K562 (cell line): ENCODE data around the gene TSPAN18. TPM values are rescaled to one million over a fixed set of nuclear protein-coding genes. Genes with fewer than 3 reads are reported as not detected.

Source experiments
- ATAC-seq: fragments of 200-7000 bp; cut with Tn5 transposase; 3 replicates; pipeline ENCODE4 v1.9.1; 2020; ENCODE audit warnings: moderate library complexity
- BruUV-seq: library from RNA; stranded (reverse); fragments of 400-500 nt; replicated peaks from 2 replicates; lab custom pipeline; 2021; lab: Mats Ljungman, UMichigan
- CTCF ChIA-PET: fragments of 300-600 bp; formaldehyde crosslinking; extraction: SDS; loops from one replicate; lab custom pipeline; 2021; ENCODE audit warnings: low intra/inter-chr PET ratio; lab: Yijun Ruan, JAX
- POLR2A ChIA-PET: fragments of 300-600, 350-650 bp; sonication (Branson Sonifier 250); formaldehyde crosslinking; extraction: SDS; loops from one replicate; lab custom pipeline; 2021; ENCODE audit warnings: antibody characterized with exemption, inconsistent platforms; lab: Yijun Ruan, JAX
- DNase-seq, 4 experiments: peaks; one replicate each; pipeline versions ENCODE4 v3.0.0 to v3.0.0-alpha.2; 2011 to 2018; ENCODE audit warnings: low spot score in 3 of 4, mixed read lengths in 3 of 4; ENCODE audit errors: extremely low read depth in 1 of 4
- FAIRE-seq: peaks from 2 replicates; lab custom pipeline; 2011; peaks lifted over from hg19 to GRCh38; lab: Jason Lieb, UNC
- H2AFZ ChIP-seq: 2 replicates; pipeline ENCODE4 v1.6.0; 2011; ENCODE audit warnings: low read depth, low read length, control low read depth, inconsistent platforms
- H3K27ac ChIP-seq: fragments of 200-600 bp; 3 replicates; pipeline ENCODE4 v1.8.0; 2011; ENCODE audit warnings: low read depth, mild to moderate bottlenecking, control low read depth, inconsistent platforms, low read length, moderate library complexity, mixed read lengths; ENCODE audit errors: extremely low read depth
- H3K27me3 ChIP-seq, 2 experiments: fragments of 300-600 bp in 1 of 2; 2 replicates in 1 of 2; 3 replicates in 1 of 2; pipeline versions ENCODE4 v1.6.0 to v1.8.0; 2011; ENCODE audit warnings: inconsistent platforms in 2 of 2, low read length in 2 of 2, mild to moderate bottlenecking in 1 of 2, mixed read lengths in 1 of 2, moderate library complexity in 1 of 2; ENCODE audit not compliant: control insufficient read depth in 2 of 2, insufficient read depth in 2 of 2
- H3K36me3 ChIP-seq: fragments of 300-600 bp; 3 replicates; pipeline ENCODE4 v1.8.0; 2011; ENCODE audit warnings: mild to moderate bottlenecking, low read length, inconsistent platforms; ENCODE audit not compliant: control insufficient read depth, insufficient read depth
- H3K4me1 ChIP-seq, 2 experiments: fragments of 200-600 bp in 1 of 2; replicated peaks in 1 of 2; 2 replicates in 1 of 2; 3 replicates in 1 of 2; pipeline versions ENCODE4 v1.5.1 to v1.8.0; 2011; ENCODE audit warnings: inconsistent platforms in 2 of 2, low read length in 2 of 2, mild to moderate bottlenecking in 1 of 2, mixed read lengths in 1 of 2, moderate library complexity in 1 of 2; ENCODE audit not compliant: control insufficient read depth in 2 of 2, insufficient read depth in 2 of 2
- H3K4me2 ChIP-seq: 2 replicates; pipeline ENCODE4 v1.6.1; 2011; ENCODE audit warnings: low read length, control low read depth, inconsistent platforms, mixed read lengths; ENCODE audit not compliant: insufficient read depth
- H3K4me3 ChIP-seq: fragments of 200-600 bp; sonication (generic), shearing (Covaris generic); 2 replicates; pipeline ENCODE4 v1.5.1; 2016; ENCODE audit warnings: control low read depth, inconsistent platforms
- H3K79me2 ChIP-seq: fragments of 200-600 bp; 3 replicates; pipeline ENCODE4 v1.8.0; 2011; ENCODE audit warnings: low read length, inconsistent platforms; ENCODE audit not compliant: control insufficient read depth, insufficient read depth
- H3K9ac ChIP-seq, 2 experiments: 2 replicates each; pipeline versions ENCODE4 v1.6.0 to v1.6.1; 2011; ENCODE audit warnings: low read depth in 2 of 2, low read length in 2 of 2, control low read depth in 1 of 2, inconsistent platforms in 1 of 2, mild to moderate bottlenecking in 1 of 2, mixed read lengths in 1 of 2; ENCODE audit not compliant: insufficient read depth in 1 of 2
- H3K9me1 ChIP-seq: one replicate; pipeline ENCODE4 v1.6.0; 2011; ENCODE audit warnings: inconsistent platforms, mild to moderate bottlenecking, low read length, moderate library complexity; ENCODE audit not compliant: control insufficient read depth, insufficient read depth
- H3K9me3 ChIP-seq: replicated peaks from 2 replicates; pipeline ENCODE4 v1.5.1; 2011; ENCODE audit warnings: low read depth, low read length, inconsistent platforms; ENCODE audit not compliant: control insufficient read depth, insufficient read depth
- H4K20me1 ChIP-seq: replicated peaks from 2 replicates; pipeline ENCODE4 v1.6.1; 2011; ENCODE audit warnings: low read length, inconsistent platforms, mixed read lengths; ENCODE audit not compliant: control insufficient read depth, insufficient read depth
- ATF7 ChIP-seq: fragments of 450-650 bp; IDR thresholded peaks from 2 replicates; pipeline ENCODE4 v1.7.1; 2014; ENCODE audit warnings: mild to moderate bottlenecking, moderate library complexity
- C11orf30 ChIP-seq: fragments of 450-650 bp; IDR thresholded peaks from 2 replicates; pipeline ENCODE4 v1.6.1; 2016; ENCODE audit warnings: low read depth, mild to moderate bottlenecking
- DMBX1 ChIP-seq: fragments of 250-450 bp; sonication (Bioruptor Pico); IDR thresholded peaks from 2 replicates; pipeline ENCODE4 v1.8.0; 2022; ENCODE audit warnings: inconsistent platforms, mild to moderate bottlenecking, moderate library complexity, borderline replicate concordance
- E2F3 ChIP-seq: fragments of 250-450 bp; sonication (Bioruptor Pico); IDR thresholded peaks from 2 replicates; pipeline ENCODE4 v1.4.0; 2020; ENCODE audit warnings: mild to moderate bottlenecking
- HNRNPH1 ChIP-seq: fragments of 200-400 bp; formaldehyde crosslinking; optimal IDR thresholded peaks from 2 replicates; pipeline ENCODE3; 2017; ENCODE audit warnings: low read depth, mild to moderate bottlenecking, low read length, moderate library complexity
- HNRNPL ChIP-seq: fragments of 200-400 bp; formaldehyde crosslinking; IDR thresholded peaks from 2 replicates; pipeline ENCODE4 v1.6.1; 2017; ENCODE audit warnings: low read depth, mild to moderate bottlenecking, low read length
- MAFK ChIP-seq: IDR thresholded peaks from 2 replicates; pipeline ENCODE4 v1.6.1; 2011; ENCODE audit warnings: low read length, improper control_type of control experiment
- MECOM ChIP-seq: fragments of 250-450 bp; sonication (Bioruptor Pico); IDR thresholded peaks from 2 replicates; pipeline ENCODE4 v1.8.0; 2022; ENCODE audit warnings: inconsistent platforms
- NR0B1 ChIP-seq: fragments of 450-650 bp; IDR thresholded peaks from one replicate; pipeline ENCODE4 v1.6.1; 2018; ENCODE audit warnings: mild to moderate bottlenecking, moderate library complexity; ENCODE audit not compliant: partially characterized antibody
- SAFB2 ChIP-seq: fragments of 200-400 bp; formaldehyde crosslinking; IDR thresholded peaks from 2 replicates; pipeline ENCODE4 v1.6.1; 2018; ENCODE audit warnings: borderline replicate concordance, low read length, low read depth, moderate library complexity; ENCODE audit not compliant: severe bottlenecking
- SIN3A ChIP-seq, 2 experiments: fragments of 150-350 bp in 1 of 2; IDR thresholded peaks; 2 replicates each; pipeline ENCODE4 v1.6.1; 2011 to 2016; ENCODE audit warnings: borderline replicate concordance in 2 of 2, low read depth in 2 of 2, low read length in 2 of 2, mild to moderate bottlenecking in 2 of 2, moderate library complexity in 2 of 2; ENCODE audit not compliant: control insufficient read depth in 1 of 2
- SRF ChIP-seq, 2 experiments: fragments of 250-450, 450-650 bp in 1 of 2; sonication (Bioruptor Pico) in 1 of 2; sonication (generic) in 1 of 2; formaldehyde crosslinking; IDR thresholded peaks; 2 replicates each; pipeline versions ENCODE4 v1.5.0 to v1.5.1; 2020 to 2022; ENCODE audit warnings: mild to moderate bottlenecking in 1 of 2, missing genetic modification reagents in 1 of 2
- TCF7 ChIP-seq: sonication (generic); IDR thresholded peaks from 2 replicates; pipeline ENCODE4 v1.6.1; 2016; ENCODE audit warnings: antibody characterized with exemption, borderline replicate concordance
- ZNF212 ChIP-seq: fragments of 450-650 bp; formaldehyde crosslinking; IDR thresholded peaks from 2 replicates; pipeline ENCODE4 v1.4.0; 2020; ENCODE audit warnings: mild to moderate bottlenecking
- ZNF224 ChIP-seq: sonication (generic); formaldehyde crosslinking; IDR thresholded peaks from 2 replicates; pipeline ENCODE4 v1.8.0; 2022; ENCODE audit warnings: mild to moderate bottlenecking, missing genetic modification reagents
- ZNF778 ChIP-seq: fragments of 450-650 bp; formaldehyde crosslinking; IDR thresholded peaks from 2 replicates; pipeline ENCODE4 v1.4.0; 2020; ENCODE audit warnings: mild to moderate bottlenecking, moderate library complexity
- WGBS: fragments of 100-300 bp; shearing (Covaris generic); methylation state at CpG from one replicate; pipeline ENCODE4 v1.1.6; 2016; ENCODE audit warnings: low coverage, mixed read lengths; ENCODE audit not compliant: insufficient coverage; ENCODE audit errors: missing lambda C conversion rate; 5-methylcytosine and 5-hydroxymethylcytosine counted together
- in situ Hi-C: fragments of 300-500 bp; cut with MboI; formaldehyde crosslinking; loops from 4 replicates; pipeline ENCODE4 v1.15.0; 2018; ENCODE audit warnings: inconsistent platforms, mixed read lengths
- intact Hi-C: fragments of 100-400 bp; cut with micrococcal nuclease; formaldehyde crosslinking; loops from 2 replicates; pipeline ENCODE4 v1.14.2; 2022
- polyA plus RNA-seq, 8 experiments: library from polyadenylated mRNA; depleted of rRNA in 4 of 8; stranded (reverse) in 5 of 8; unstranded in 3 of 8; fragments of >200 nt; fragmentation: Nextera tagmentation in 2 of 8; fragmentation: Illumina TruSeq in 1 of 8; extraction: Ambion mirVana in 2 of 8; extraction: Trizol in 1 of 8; gene quantifications; 2 replicates each; pipeline versions ENCODE4 v1.2.1 to v1.2.3, GENCODE V29; 2011 to 2014; ENCODE audit warnings: inconsistent platforms in 1 of 8, missing spikeins in 1 of 8
- total RNA-seq, 7 experiments: library from RNA; depleted of rRNA in 6 of 7; stranded (reverse); fragments of >200 nt in 6 of 7; fragmentation: Illumina TruSeq in 2 of 7; extraction: Trizol in 2 of 7; gene quantifications; 2 replicates each; pipeline versions ENCODE4 v1.2.1 to v1.2.3, GENCODE V29; 2011 to 2021; ENCODE audit warnings: low replicate concordance in 1 of 7
- TF ChIP-seq, protein P1 (sequence below): fragments of 250-450 bp; sonication (Bioruptor Pico); IDR thresholded peaks from 2 replicates; pipeline ENCODE4 v1.9.0; 2021; ENCODE audit warnings: mild to moderate bottlenecking
- TF ChIP-seq, protein P2 (sequence below): sonication (generic); formaldehyde crosslinking; IDR thresholded peaks from 2 replicates; pipeline ENCODE4 v1.8.0; 2022; ENCODE audit warnings: missing genetic modification reagents, mild to moderate bottlenecking, borderline replicate concordance

Gene TSPAN18
- total and polyA plus RNA-seq, 9 of the 15 experiments (the other 6 are each of a cell fraction or from before 2014, with no cell fraction given): 0.17 to 0.35 (median 0.22) TPM; not detected in 4

- TF ChIP-seq NR0B1 (no peak), ZNF212 (no peak)
Measured at GRCh38 chr11:44763121-44763820, 36.5 kb downstream of the TSPAN18 start (continued).

DNA sequence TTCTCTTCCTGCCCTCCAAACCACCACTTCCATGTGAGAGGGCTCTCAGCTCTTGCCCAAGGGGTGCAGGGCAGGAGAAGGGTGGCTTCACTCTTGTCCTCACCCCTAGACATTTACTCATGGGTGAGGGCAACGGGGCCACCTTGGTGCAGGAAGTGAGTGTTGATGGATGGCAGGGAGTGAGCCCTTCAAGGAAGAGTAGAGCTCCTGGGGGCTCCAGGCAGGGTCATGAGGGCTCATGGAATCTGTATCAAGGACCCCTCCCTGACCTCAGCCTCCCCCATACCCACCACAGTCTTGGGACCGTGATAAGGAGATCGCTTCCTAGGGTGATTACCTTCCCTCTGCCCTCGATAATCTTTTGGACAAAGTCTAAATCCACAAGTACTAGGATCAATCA, 37.8 kb downstream of the TSPAN18 start:
- H3K9me3 ChIP-seq: no peaks in the 10 kb centered on the region
- intact Hi-C loops (no loop called here), in situ Hi-C loops (no loop called here)
- ChIA-PET POLR2A (interaction anchor here (0.6 to 0.8 kb wide), 2 partner anchors 21 to 718 kb away, joined by 3 to 4 read pairs; no protein-coding TSS in a partner anchor), CTCF (no interaction called here)
- H3K9me1 ChIP-seq: no peaks in the 10 kb centered on the region
- no peak overlapping the region for H2AFZ ChIP-seq
- peaks cover 7% of the 10 kb centered on the region; the same call in 1 of the 2 replicates for H4K20me1 ChIP-seq
- H3K27me3 ChIP-seq: 0 out of 5 replicates have a peak, but pooled peaks cover 0 to 6% of the 10 kb centered on the region in 2 experiments
- DNase-seq (no peak), FAIRE-seq (no peak), ATAC-seq (no peak)
- no peak overlapping the region for H3K9ac ChIP-seq
- H3K79me2 ChIP-seq: no peaks in the 10 kb centered on the region
- H3K36me3 ChIP-seq: no peaks in the 10 kb centered on the region
- BruUV-seq: no TSS peak
- no peak overlapping the region for H3K27ac ChIP-seq
- no peak overlapping the region for H3K4me2 ChIP-seq
- 6% methylated on average over 3 of the region's 4 CpGs for WGBS
- no peak overlapping the region for H3K4me3 ChIP-seq
- peaks cover 0 to 6% of the 10 kb centered on the region in 2 experiments; a peak in 2 of 5 replicates for H3K4me1 ChIP-seq
- TF ChIP-seq MAFK (no peak), SAFB2 (no peak), DMBX1 (CRISPR knock-in tag) (no peak), ATF7 (no peak), ZNF224 (CRISPR knock-in tag) (no peak), SIN3A (IDR thresholded peaks at IDR 0.05; ENCODE audit: borderline replicate concordance in 2 of 2, control insufficient read depth in 1 of 2, low read depth in 2 of 2, low read length in 2 of 2) (no peak), E2F3 (no peak), SRF (CRISPR knock-in tag; IDR thresholded peaks at IDR 0.05) (no peak), HNRNPH1 (no peak), TCF7 (no peak), HNRNPL (no peak), ZNF778 (CRISPR knock-in tag) (no peak), C11orf30 (no peak), MECOM (CRISPR knock-in tag) (no peak)
- TF ChIP-seq, protein P1, sequence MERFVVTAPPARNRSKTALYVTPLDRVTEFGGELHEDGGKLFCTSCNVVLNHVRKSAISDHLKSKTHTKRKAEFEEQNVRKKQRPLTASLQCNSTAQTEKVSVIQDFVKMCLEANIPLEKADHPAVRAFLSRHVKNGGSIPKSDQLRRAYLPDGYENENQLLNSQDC (CRISPR knock-in tag): no peak
- TF ChIP-seq, protein P2, sequence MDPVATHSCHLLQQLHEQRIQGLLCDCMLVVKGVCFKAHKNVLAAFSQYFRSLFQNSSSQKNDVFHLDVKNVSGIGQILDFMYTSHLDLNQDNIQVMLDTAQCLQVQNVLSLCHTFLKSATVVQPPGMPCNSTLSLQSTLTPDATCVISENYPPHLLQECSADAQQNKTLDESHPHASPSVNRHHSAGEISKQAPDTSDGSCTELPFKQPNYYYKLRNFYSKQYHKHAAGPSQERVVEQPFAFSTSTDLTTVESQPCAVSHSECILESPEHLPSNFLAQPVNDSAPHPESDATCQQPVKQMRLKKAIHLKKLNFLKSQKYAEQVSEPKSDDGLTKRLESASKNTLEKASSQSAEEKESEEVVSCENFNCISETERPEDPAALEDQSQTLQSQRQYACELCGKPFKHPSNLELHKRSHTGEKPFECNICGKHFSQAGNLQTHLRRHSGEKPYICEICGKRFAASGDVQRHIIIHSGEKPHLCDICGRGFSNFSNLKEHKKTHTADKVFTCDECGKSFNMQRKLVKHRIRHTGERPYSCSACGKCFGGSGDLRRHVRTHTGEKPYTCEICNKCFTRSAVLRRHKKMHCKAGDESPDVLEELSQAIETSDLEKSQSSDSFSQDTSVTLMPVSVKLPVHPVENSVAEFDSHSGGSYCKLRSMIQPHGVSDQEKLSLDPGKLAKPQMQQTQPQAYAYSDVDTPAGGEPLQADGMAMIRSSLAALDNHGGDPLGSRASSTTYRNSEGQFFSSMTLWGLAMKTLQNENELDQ: no peak
